Measurements from ENCODE around the gene ODAM.
"Not testable (repeated sequence)": the region's sequence is repeated elsewhere in the genome, so short reads cannot be mapped to it uniquely, and the experiment has no call there.

The ODAM gene

GRCh38 chr4:70236125-70236524 lies 40.6 kb downstream of the ODAM start:
- no peak overlapping the region for H3K27ac ChIP-seq
- TF ChIP-seq CTCF (conservative IDR thresholded peaks at IDR 0.05): no peak

- no peak overlapping the region for H3K27ac ChIP-seq
- TF ChIP-seq CTCF (conservative IDR thresholded peaks at IDR 0.05): no peak
These were observed 43.8 kb downstream of the ODAM start for GRCh38 chr4:70239131-70239883.

- TF ChIP-seq CTCF (conservative IDR thresholded peaks at IDR 0.05): no peak
- H3K27ac ChIP-seq: no peak overlapping the region
These were observed 44.5 kb downstream of the ODAM start for GRCh38 chr4:70239884-70240591.

- H3K27ac ChIP-seq: not testable (repeated sequence)
These were observed 46.8 kb downstream of the ODAM start, which contains the start of gene CSN3 for GRCh38 chr4:70242297-70242696. TSS of gene CSN3 (plus strand) at chr4:70242597. CDS start at chr4:70244820, 2,223 bp downstream.

- no peak overlapping the region for H3K27ac ChIP-seq
- TF ChIP-seq CTCF (conservative IDR thresholded peaks at IDR 0.05): no peak
These were observed 47.6 kb downstream of the ODAM start for GRCh38 chr4:70243091-70243490.

DNA sequence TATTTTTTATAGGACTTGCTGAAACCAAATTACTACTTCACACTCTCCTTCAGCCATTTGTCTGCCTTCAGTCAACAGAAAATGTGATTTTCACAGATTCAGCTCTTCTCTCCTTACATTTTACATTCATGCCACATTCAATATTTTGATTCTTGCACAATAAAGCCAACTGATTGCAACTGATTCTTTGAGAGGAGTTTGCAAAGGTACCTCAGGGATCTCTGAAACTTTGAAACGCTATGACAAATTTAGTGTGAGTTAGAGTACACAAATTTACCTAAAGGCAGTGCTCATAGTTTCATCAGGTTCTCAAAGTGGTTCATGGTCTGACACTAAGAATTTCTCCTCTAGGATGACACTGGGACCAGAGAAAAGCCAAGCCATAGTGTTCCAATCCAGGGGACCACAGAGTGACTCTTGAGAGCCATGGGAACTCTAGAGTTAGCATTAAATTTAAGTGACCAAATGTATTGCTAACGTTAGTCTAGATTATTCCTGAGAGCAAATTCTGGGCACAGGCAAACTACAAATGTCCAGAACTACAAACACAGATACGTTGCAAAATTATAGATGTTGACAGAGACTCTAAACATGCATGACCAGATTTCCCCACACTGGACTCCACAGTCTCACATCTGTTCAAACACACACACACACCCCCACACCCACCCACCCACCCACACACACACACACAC lies 55.9 kb downstream of the ODAM start:
- TF ChIP-seq CTCF (conservative IDR thresholded peaks at IDR 0.05): no peak
- no peak overlapping the region for H3K27ac ChIP-seq

DNA sequence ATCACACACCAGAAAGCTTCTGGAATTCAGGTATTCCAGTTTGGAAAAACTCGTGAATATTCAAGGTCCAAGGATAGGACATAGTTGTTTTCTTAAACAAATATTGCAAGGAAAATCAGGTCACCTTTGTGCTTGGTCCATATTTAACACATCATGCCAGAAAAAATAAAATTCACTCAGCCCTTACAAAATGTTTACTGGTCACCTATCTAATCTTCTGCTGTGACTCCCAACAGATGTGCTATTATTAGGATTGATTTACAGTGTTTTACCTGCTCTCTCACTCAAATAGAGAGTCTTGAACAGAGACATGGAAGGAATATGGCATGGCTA lies 56.4 kb downstream of the ODAM start:
- TF ChIP-seq CTCF (conservative IDR thresholded peaks at IDR 0.05): no peak
- no peak overlapping the region for H3K27ac ChIP-seq
